AG20443 (cell line): ENCODE data around the gene SMTNL1.

Source experiments
- DNase-seq: peaks from one replicate; pipeline ENCODE4 v3.0.0; 2012; ENCODE audit warnings: low spot score, mixed read lengths

SMTNL1 gene, protein sequence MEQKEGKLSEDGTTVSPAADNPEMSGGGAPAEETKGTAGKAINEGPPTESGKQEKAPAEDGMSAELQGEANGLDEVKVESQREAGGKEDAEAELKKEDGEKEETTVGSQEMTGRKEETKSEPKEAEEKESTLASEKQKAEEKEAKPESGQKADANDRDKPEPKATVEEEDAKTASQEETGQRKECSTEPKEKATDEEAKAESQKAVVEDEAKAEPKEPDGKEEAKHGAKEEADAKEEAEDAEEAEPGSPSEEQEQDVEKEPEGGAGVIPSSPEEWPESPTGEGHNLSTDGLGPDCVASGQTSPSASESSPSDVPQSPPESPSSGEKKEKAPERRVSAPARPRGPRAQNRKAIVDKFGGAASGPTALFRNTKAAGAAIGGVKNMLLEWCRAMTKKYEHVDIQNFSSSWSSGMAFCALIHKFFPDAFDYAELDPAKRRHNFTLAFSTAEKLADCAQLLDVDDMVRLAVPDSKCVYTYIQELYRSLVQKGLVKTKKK

DNA sequence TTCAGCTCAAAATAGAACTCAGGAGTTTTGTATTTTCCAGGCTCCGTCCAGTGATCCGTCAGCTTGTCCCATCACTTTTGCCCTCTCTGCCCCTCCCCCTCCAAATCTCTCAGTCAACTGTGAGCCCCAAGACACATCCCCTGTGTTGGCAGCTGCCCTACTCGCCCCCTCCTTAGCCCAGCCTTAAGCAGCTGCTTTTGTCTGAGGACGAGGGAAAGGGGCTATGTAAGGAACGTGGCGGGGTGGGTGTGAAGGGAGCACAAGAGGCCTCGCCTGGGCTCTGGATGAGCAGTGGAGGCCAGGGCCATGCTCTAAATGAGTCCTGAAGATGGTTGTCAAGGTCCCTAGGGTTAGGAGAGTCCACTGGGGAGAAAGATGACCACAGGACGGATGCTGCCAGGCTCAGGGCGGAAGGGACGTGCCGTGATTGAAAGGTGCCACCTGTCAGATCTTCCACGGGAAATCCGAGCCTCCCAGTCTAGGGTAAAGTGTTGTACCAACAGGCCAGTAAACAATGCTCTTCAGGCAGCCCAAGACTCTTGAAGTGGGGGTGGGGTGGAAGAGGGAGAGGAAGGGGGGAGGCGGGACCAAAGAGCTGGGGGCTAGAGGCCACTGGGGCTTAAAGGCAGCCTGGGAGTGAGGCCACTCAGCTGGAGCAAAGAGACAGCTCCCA is at the start of gene SMTNL1:
Gene SMTNL1, plus strand, starts transcription at position 649 of the 673 bp plus-strand sequence. CDS start 5,048 bp downstream, outside the sequence.
- DNase-seq: no peak

DNA sequence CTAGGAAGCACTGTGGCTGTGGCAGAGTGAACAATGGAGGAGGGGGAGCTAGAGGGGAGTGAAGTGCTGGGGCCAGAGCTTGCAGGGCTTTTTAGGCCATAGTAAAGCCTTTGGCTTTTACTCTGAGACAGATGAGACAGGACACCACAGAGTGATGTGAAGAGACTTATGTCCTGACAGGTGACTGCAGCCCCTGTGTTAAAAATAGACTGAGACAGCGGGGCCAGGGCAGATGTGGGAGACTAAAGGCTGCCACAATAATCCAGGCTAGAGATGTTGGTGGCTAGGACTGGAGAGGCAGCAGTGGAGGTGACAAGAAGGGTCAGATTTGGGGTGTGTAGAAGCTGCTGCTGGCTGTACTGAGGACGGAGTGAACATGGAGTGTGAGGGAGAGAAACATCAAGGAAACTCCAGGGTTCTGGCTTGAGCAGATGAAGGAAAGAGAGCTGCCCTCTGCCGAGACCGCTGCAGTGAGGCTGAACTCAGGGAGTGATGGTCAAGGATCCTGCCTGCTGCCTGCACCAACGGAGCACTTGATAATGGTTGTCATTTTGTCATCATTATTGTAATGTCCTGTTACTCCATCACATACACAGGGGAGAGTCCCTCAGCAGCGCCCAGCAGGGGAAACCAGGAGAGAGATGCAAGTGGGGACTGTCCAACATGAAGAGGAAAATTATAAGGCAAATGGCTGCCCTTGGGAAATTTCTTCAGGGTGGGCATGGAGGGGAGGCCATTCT is 49.3 kb upstream of the SMTNL1 start:
- no peak for DNase-seq

DNA sequence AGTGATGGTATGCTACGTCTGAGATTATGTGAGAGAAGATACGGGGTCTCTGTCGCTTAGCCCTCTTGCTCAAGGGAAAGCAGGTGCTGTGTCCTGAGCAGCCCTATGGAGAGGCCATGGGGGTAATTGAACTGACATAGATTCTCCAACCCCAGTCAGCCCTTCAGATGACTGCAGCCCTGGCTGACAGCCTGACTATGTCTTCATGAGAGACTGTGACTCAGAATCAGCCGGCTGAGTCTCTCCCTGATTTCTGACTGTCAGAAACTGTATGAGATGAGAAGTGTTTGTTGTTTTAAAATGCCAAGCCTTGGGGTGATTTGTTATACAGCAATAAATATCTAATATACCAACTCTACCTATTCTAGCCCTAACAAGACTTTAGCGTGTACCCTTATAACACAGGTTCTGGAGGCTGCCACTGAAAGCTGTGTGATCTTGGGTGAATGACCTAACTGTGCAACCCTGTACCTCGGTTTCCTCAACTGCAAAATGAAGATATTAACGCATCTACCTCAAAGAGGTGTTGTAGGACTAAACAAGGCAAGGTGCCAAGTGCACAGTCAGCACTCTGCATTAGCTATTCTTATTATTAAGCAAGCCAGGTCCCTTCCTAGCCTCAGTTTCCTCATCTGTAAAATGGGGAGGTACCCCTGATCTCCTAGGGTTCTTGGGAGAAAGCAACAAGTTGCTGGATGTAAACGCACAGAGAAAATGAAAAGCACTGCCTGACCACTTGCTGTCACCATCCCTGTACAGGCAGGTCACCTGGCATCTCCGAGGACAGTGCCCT is 46.7 kb upstream of the SMTNL1 start:
- no peak for DNase-seq

DNA sequence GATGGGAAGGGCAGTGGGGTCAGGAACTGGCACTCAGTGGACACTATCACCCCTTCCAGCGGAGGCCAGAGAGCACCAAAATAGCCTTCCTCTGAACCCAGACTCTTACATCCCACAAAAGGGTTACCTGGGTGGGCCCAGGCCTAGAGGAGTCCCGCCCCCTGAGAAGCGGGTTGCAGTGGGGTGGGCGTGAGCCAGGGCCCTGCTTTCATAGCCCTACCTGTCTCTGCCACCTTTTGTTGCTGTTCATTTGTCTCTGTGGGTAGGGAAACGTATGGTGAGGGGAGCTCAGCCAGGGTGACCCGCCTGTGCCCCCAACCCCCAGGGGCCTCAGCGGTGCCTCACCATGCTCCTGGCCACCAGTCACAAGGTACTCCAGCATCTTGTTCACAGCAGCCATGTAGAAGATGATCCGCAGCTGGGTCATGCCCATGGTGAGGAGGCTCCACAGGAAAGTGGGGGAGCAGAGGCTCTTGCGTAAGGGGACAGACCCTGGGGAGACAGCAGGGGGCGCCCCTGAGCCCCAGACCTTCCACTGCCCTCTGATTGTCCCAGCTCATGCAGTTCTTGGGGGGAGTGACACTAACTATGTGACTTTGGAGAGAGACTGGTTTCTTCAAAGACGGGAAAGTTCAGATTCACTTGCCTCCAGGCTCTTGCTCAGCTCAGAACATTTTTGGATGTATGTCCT is 45.9 kb upstream of the SMTNL1 start:
- peak; percentile 53 for DNase-seq

DNA sequence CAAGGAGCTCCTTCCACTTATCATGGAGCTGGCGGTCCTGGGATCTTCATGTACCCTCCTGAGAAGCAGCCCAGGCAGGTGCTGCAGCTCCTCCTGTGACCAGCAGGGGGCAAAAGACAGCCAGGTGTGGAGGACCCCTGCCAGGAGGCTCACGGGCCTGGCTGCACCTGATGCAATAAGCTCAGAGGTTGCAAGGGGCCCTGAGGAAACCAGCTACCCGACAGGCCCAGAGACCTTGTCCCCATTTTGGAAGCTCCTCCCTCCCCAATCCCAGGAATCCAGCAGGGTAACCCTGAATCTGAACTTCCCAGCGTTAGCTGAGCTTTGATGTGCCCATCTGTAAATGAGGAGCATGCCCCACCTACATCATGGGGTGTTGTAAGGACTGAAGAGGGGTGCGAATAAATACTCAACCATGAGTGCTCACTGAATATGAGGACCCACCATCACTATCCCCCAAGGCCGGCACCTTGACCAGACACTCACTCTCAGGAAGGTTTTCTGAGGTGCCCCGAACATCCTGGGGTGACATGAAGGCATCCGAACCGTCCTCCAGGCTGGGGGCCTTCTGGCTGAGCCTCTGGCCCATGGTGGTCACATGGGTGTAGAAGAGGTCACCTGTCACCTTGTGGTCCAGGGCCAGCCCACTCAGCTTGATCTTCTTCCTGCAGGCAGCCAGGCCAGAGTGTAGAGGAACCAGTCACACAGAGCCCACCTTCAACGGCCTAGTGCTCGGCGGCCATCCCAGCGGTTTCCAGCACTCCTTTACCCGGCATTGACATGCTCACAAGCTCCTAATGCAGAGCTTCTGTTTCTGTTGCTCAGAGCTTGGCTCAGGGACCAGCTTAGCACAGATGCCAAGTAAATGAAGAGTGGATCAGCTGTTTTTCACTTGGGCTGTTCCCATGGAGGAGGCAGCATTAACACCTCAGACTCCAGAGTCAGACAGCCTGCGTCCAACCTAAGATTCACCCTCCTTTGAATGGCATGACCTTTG is 43.6 kb upstream of the SMTNL1 start:
- no peak for DNase-seq

DNA sequence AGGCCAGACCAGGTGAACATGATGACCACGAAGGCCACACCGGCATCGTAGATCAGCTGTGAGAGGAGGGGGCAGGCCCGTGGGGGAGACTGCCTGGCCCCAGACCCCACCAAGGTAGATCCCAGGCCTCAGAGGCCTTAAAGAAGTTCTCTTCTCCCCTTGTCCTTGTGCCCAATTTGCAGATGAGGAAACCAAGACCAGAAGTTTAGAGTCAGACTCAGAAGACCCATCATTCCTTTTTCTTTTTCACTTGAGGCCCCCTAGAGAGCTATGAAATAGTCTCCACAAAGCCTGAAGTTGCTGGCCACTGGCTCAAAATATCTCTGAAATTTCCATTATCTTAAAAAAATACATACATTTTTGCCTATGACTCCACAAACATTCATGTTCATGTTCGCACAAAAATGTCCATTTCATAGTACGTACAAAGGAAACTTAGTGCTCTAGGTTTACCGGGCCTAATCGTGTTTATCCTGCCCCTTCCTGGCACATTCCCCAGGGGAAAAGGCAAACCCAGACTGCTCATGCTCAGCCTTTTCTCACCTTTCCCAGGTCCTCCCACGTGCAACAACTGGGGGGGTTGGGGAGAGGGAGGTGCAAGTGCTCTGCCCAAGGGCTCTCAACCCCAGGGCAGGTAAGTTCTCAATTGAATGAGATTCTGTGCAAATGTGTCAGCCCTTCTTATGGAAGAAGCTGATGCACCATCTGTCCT is 41.1 kb upstream of the SMTNL1 start:
- DNase-seq: no peak

DNA sequence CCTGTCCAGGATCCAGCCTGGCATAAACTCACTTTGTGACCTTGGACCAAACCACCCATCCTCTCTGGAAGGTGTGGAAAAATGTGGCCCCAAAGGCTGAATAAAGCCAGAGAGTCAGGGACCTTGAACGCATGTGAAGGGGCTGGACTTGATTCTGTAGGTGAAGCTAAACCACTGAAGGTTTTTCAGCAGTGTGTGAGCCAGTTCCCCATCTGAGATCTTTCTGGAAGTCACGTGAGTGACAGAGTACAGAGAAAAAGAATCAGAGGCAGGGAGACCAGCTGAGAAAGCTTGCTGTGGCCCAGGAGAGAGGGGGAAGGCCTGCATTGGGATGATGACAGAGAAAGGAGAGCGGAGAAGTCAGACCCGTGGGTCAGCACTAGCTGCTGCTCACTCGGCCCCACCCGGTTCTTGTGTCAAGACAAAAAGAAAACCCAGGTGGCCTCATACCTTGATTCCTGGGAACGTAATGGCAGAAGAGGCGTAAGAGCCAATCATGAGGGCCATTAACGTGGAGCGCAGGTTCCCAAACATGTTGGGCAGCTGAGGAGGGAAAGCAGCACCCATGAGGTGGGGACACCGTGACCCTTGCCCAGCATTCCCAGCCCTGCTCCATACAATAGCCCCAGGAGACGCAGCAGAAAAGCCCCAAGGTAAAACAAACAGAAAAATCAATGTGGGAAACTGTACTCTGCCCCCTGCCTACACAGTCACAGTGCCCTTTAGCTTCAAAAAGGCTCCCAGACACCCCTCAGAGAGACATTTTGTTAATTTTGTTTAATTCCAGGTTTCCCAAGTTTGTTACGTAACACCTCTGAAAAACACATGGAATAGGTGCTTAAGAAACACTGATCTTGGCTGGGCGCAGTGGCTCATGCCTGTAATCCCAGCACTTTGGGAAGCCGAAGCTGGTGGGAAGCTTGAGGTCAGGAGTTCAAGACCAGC is 39.8 kb upstream of the SMTNL1 start:
- no peak for DNase-seq

DNA sequence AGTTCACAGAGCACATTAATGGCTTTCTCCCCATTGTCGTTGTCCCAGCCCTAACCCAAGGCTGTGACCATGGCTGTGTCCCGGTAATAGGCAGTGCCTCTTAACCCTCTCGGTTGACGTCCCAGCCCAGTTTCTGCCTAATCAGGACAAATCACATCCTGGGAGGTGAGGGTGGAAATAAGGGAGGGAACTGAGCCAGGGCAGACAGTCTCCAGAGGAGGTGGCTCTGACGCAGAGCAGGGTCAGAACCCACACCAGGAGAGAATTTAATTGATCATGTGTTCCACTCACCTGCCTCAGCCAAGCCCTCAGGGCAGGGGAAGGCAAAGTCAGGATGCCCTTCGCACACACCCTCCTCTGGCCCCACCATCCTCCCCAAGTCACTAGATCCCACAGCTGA is 38.9 kb upstream of the SMTNL1 start:
- DNase-seq: no peak

DNA sequence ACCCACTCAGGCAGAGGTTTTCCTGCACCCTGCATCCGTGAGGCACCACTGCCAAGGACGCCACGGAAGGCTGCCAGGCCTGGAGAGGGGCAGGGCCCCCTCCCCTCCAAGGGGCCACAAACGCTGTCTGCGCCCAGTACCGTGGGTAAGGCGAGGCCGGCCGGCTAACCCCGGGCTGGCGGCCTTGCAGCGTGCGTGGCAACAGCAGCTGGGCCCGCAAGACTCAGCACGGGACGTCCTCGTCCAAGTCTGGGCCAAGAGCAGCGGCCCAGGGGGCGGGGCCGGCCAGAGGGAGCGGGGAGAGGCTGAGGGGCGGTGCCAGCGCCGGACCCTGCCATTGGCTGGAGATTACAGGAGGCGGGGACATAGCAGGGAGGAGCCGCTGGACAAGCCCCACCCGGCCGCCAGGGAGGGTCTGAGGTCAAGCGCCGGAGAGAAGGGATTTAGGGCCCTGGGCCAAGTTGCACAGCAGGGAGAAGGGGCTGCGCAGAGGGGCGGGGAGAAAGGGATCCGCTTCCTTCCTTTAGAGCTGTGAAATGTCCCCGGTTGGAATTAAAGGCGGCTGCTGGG is 37.9 kb upstream of the SMTNL1 start:
- peak; percentile 100 for DNase-seq

DNA sequence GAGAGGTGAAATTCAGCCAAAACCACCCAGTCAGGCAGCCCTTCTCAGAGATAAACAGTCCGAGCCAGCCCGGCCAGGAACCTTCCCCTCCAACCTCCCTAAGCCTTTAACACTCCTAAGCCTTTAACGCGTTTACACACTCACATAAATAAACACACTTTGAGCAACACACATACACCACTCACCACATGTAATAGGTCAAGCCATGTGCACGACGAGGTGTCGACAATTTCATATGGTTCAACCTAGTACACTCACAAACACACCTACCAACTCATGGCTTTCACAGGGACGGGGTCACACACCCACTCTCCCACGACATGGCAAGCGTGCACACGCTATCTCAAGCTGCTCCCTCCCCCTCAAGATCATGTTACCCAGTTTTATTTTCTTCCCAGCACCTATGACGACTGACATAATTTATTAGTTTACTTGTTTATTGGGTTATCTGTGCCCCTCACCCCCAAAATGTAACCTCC is 37.4 kb upstream of the SMTNL1 start:
- peak; percentile 36 for DNase-seq

DNA sequence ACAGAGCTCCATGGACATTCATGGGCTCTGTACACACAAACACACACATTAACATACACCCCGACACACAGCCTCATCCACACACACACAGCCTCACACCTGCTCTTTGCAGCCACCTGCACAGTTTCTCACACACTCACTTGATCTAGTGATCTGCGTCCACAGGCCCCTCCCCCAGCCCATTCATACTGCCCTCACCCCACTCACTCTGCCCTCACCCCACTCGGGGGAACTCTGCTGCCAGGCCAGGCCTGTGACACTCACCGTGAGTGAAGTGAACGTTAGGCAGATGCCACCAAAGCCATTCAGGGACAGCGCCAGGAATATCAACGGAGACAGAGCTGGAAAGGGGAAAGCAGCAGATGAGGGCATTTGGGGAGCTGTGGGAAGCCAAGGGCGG is 36.9 kb upstream of the SMTNL1 start:
- no peak for DNase-seq

DNA sequence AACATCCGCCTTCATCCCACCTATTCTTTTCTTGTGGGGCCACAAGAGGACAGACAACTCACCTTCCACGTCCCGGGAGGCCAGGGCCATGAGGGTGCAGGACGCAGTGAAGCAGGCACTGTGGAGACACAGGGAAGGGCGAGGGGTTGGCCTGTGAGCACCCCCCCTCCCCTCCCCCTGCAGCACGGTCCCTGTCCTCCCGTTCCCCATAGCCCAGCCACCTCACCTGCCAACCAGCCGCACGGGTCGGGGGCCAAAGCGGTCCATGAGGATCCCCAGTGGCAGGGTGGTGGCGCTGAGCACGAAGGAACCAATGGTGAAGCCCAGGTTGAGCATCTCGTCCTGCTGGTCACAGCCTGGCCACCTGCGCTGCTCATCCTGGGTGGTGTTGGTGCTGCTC is 36.5 kb upstream of the SMTNL1 start:
- no peak for DNase-seq

DNA sequence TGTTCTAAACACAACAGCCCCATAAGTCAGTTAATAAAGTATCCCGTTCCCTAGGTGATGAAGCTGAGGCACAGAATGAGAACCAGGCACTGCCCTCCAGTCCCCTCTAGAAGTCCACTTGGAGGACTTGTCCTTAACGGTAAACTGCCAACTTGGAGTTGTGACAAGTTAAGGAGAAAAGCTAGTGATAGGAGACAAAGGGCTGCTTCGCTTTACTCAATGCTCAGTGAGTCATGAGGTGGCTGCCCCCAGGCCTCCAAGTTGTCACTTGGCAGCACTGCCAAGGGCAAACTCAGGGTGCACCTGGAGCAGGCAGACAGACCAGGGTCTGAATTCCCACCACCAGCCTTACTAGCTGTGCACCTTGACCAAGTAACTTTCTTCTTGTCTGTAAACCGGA is 35.4 kb upstream of the SMTNL1 start:
- DNase-seq: no peak

DNA sequence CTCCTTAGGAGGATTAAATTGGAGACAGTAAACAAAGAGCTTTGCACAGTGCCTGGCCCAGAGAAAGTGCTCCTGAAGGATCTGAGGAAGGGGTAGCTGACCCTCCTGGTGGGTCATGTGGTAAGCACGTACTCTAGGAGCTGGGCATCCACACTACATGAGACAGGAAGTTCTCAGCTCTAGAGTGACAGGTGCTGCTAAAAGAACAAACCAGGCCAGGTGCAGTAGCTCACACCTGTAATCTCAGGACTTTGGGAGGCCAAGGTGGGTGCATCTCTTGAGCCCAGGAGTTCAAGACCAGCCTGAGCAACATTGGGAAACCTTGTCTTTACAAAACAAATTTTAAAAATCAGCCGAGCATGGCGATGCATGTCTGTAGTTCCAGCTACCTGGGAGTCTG is 35.0 kb upstream of the SMTNL1 start:
- no peak for DNase-seq

DNA sequence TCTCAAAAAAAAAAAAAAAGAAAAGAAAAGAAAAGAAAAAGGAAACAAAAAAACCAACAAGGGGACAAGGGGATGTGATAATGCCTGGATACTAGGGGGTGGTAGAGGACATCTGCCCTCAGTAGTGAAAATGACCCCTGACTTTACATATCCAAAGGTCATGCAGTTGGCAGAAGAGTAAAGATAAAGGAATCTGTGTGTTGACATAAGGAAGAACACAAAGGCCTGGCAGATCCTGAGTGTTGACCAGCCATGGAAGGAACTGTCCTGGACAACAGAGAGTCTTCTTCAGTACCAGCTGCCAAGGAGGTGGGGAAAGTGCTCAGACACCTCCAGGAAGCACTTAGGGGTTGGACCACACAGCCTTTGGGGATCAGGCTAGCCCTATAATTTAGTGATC is 34.5 kb upstream of the SMTNL1 start:
- no peak for DNase-seq

DNA sequence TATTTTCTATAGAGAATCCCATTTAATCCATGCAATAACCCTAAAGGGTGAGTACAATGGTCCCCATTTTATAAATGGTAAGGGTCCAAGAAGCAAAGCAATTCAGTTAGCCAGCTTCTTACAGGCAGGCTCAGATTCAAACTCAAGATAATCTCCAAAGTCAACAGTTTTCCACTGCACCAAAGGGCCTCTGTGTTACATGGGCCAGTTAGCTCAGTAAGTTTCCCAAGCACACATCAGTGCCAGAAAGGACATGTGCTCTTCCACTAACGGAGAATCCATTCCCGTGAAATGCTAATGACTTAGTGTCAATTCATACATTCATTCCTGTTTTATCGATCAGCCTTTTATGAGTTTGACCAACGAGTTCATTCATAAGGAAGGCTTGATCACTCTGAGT is 32.9 kb upstream of the SMTNL1 start:
- no peak for DNase-seq

DNA sequence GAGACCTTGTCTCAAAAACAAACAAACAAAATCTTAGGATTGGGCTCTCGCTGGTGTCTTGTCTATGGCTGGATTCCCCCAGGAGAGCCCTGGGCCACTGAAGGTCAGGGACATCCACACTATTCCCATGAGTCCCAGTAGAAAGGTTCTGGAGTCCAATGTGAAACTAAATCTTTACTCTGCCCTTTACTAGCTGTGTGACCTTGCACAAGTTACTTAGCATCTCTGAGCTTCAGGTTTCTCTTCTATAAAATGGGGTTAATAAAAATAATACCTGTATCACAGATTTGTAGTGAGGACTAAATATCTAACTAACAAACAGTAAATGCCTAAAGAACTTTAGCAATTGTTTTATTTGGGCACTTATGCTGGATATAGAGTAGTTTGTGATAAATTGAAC is 30.9 kb upstream of the SMTNL1 start:
- DNase-seq: no peak
